Measurements from ENCODE around the gene ADAMTS20. TPM values are rescaled to one million over a fixed set of nuclear protein-coding genes. Genes with fewer than 3 reads are reported as not detected.

ADAMTS20 gene
- total RNA-seq, 1 experiment from 2014 or later: 0.17 TPM

- no peaks in the 10 kb centered on the region for H3K36me3 ChIP-seq (ENCODE audit: insufficient read depth, low read length, poor library complexity, severe bottlenecking)
- no peaks in the 10 kb centered on the region for H3K9me3 ChIP-seq (ENCODE audit: low read depth, low read length, poor library complexity, severe bottlenecking)
- intact Hi-C loops (cut with micrococcal nuclease; ENCODE audit: unreplicated experiment): no loop called here
- DNase-seq (ENCODE audit: low spot score): no peak
- TF ChIP-seq CTCF (conservative IDR thresholded peaks at IDR 0.05; ENCODE audit: low read depth, low read length) (no peak), EZH2 (IDR thresholded peaks at IDR 0.05; ENCODE audit: borderline replicate concordance, low read depth, low read length, poor library complexity, severe bottlenecking) (no peak)
- no peak overlapping the region for H3K4me3 ChIP-seq (ENCODE audit: low read depth, low read length, poor library complexity, severe bottlenecking)
- H3K4me1 ChIP-seq (ENCODE audit: insufficient read depth, low read length, poor library complexity, severe bottlenecking): no peaks in the 10 kb centered on the region
- no peak overlapping the region for H3K27ac ChIP-seq (ENCODE audit: low read depth, low read length, poor library complexity, severe bottlenecking)
- BruUV-seq (replicated peaks): no TSS peak
- CTCF ChIA-PET: no interaction called here
- no peaks in the 10 kb centered on the region for H3K27me3 ChIP-seq (replicated peaks; ENCODE audit: insufficient read depth, low read depth, low read length, poor library complexity)
- POLR2A ChIA-PET (ENCODE audit: low non-redundant PET): no interaction called here
These were observed 155.3 kb downstream of the ADAMTS20 start for GRCh38 chr12:43396671-43397070.

GRCh38 chr12:43392116-43392515 lies 159.9 kb downstream of the ADAMTS20 start:
- Histone ChIP-seq H3K9me3 (ENCODE audit: low read depth, low read length, poor library complexity, severe bottlenecking) (no peaks in the 10 kb centered on the region), H3K36me3 (ENCODE audit: insufficient read depth, low read length, poor library complexity, severe bottlenecking) (no peaks in the 10 kb centered on the region), H3K27ac (ENCODE audit: low read depth, low read length, poor library complexity, severe bottlenecking) (no peak overlapping the region), H3K4me1 (ENCODE audit: insufficient read depth, low read length, poor library complexity, severe bottlenecking) (no peaks in the 10 kb centered on the region), H3K27me3 (replicated peaks; ENCODE audit: insufficient read depth, low read depth, low read length, poor library complexity) (no peaks in the 10 kb centered on the region), H3K4me3 (ENCODE audit: low read depth, low read length, poor library complexity, severe bottlenecking) (no peak overlapping the region)
- no peak for DNase-seq (ENCODE audit: low spot score)
- CTCF ChIA-PET: no interaction called here
- intact Hi-C loops (cut with micrococcal nuclease; ENCODE audit: unreplicated experiment): no loop called here
- TF ChIP-seq CTCF (conservative IDR thresholded peaks at IDR 0.05; ENCODE audit: low read depth, low read length): no peak
- TF ChIP-seq EZH2 (IDR thresholded peaks at IDR 0.05; ENCODE audit: borderline replicate concordance, low read depth, low read length, poor library complexity, severe bottlenecking): no peak
- POLR2A ChIA-PET (ENCODE audit: low non-redundant PET): no interaction called here
- BruUV-seq (replicated peaks): no TSS peak

GRCh38 chr12:43381879-43382278 lies 170.1 kb downstream of the ADAMTS20 start:
- ChIA-PET CTCF (no interaction called here), POLR2A (ENCODE audit: low non-redundant PET) (no interaction called here)
- no peaks in the 10 kb centered on the region for H3K4me1 ChIP-seq (ENCODE audit: insufficient read depth, low read length, poor library complexity, severe bottlenecking)
- TF ChIP-seq CTCF (conservative IDR thresholded peaks at IDR 0.05; ENCODE audit: low read depth, low read length): no peak
- TF ChIP-seq EZH2 (IDR thresholded peaks at IDR 0.05; ENCODE audit: borderline replicate concordance, low read depth, low read length, poor library complexity, severe bottlenecking): no peak
- H3K9me3 ChIP-seq (ENCODE audit: low read depth, low read length, poor library complexity, severe bottlenecking): peaks cover 9% of the 10 kb centered on the region
- no peaks in the 10 kb centered on the region for H3K36me3 ChIP-seq (ENCODE audit: insufficient read depth, low read length, poor library complexity, severe bottlenecking)
- no peak overlapping the region for H3K27ac ChIP-seq (ENCODE audit: low read depth, low read length, poor library complexity, severe bottlenecking)
- BruUV-seq (replicated peaks): no TSS peak
- no peak for DNase-seq (ENCODE audit: low spot score)
- no peak overlapping the region for H3K4me3 ChIP-seq (ENCODE audit: low read depth, low read length, poor library complexity, severe bottlenecking)
- H3K27me3 ChIP-seq (replicated peaks; ENCODE audit: insufficient read depth, low read depth, low read length, poor library complexity): no peaks in the 10 kb centered on the region
- intact Hi-C loops (cut with micrococcal nuclease; ENCODE audit: unreplicated experiment): no loop called here

Data from A673 (cell line).